Measurements from ENCODE around the gene DEDD.

DEDD gene

GRCh38 chr1:161162806-161163205 lies 30.3 kb upstream of the DEDD start:
- DNase-seq (ENCODE audit: low spot score), result no peak

GRCh38 chr1:161162052-161162451 lies 29.6 kb upstream of the DEDD start:
- DNase-seq (ENCODE audit: low spot score), result no peak

- no peak for DNase-seq (ENCODE audit: low spot score)
Observed at GRCh38 chr1:161161652-161162051, 29.2 kb upstream of the DEDD start.

DNA sequence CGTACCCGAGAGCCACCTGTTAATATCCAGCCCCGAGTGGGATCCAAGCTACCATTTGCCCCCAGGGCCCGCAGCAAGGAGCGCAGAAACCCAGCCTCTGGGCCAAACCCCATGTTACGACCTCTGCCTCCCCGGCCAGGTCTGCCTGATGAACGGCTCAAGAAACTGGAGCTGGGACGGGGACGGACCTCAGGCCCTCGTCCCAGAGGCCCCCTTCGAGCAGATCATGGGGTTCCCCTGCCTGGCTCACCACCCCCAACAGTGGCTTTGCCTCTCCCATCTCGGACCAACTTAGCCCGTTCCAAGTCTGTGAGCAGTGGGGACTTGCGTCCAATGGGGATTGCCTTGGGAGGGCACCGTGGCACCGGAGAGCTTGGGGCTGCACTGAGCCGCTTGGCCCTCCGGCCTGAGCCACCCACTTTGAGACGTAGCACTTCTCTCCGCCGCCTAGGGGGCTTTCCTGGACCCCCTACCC lies 28.2 kb upstream of the DEDD start:
- DNase-seq (ENCODE audit: low spot score), result no peak

DNA sequence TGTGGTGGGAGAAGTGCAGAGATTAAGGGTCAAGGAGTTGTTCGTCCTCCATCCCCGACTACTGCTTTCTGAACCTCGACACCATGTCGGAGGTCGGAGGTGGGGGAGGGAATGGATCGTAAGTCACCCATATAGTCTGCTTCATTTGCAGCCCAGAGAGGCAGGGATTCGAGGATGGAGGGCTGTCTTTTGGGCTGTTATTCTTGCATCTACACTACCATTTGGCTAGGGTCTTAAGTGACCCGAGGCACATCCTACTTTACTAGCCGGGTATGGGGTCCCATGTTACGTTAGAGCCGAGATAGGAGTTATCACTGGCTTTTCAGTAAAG lies 27.4 kb upstream of the DEDD start:
- no peak for DNase-seq (ENCODE audit: low spot score)

DNA sequence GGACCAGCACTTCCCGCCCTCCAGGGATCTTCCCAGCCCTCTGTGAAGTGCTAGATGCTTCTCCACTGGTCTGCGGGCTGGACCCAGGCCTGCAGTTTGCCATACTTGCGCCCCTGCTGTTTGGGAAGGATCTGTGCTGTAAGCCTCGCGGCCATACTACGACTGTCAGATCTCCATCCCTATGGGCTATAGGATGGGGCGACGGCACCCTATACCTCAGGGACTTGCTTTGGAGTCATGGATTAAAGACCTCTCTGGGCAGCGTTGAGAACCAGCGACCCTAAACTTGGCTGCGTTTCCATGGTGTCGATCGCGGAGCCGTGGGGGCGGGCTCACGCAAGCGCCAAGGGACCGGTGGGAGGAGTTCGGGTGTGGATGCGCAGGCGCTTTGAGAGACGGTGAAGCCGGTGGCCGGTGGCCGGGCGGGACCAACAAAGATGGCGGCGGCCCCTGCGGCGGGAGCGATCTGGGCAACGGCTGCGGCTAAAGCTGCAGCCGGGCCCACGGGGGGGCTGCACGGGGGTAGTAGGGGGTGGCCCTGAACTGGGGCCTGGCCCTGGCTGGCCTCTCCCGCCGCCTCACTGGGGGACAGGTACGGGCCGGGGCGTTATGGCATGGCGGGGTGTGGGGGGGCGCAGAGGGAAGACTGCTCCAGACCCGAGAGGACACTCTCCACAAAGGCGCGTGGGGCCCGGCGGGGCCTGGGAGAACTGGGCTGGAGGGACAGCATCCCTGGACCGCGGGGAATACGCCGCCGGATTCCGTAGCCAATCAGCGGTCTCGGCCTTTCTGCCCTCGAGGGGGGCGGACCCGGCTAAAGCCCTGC lies 26.8 kb upstream of the DEDD start, which contains the start of gene USP21:
Gene USP21, plus strand, starts transcription at position 414 of the 826 bp plus-strand sequence. CDS start 1,141 bp downstream, outside the sequence.
- peak; percentile 97 for DNase-seq (ENCODE audit: low spot score)

- DNase-seq (ENCODE audit: low spot score), result peak; percentile 50
Observed at GRCh38 chr1:161158316-161159010, 26.0 kb upstream of the DEDD start.

GRCh38 chr1:161157867-161158266 lies 25.4 kb upstream of the DEDD start:
- peak; percentile 53 for DNase-seq (ENCODE audit: low spot score)

DNA sequence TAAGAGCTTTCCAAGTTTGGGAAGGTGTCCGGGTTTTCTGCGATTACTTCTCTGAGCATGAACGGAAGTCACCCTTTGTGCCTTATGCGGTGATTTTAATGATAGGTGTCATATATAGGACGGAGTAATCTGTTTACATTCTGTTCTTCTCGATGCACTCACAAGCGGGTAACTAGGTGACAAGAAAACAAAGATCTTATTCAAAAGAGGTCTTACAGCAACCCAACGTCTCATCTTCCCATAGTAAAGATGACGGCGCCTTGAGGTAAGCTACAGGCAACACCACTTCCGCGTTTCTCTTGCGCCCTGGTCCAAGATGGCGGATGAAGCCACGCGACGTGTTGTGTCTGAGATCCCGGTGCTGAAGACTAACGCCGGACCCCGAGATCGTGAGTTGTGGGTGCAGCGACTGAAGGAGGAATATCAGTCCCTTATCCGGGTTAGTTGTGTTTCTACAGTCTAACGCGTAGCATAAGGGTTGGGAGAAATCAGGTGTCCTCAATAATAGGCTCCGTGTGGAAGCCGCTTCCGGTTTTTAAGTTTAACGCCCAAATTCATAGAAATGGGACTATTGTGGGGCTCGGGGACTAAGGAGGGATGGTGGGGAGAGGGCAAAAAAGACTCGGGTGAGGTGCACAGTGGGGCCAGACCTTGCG lies 21.3 kb upstream of the DEDD start, which contains the start of gene UFC1:
Gene UFC1, plus strand, starts transcription at position 297 of the 656 bp plus-strand sequence. Its CDS starts 20 bp downstream, at position 317.
- peak; percentile 99 for DNase-seq (ENCODE audit: low spot score)

DNA sequence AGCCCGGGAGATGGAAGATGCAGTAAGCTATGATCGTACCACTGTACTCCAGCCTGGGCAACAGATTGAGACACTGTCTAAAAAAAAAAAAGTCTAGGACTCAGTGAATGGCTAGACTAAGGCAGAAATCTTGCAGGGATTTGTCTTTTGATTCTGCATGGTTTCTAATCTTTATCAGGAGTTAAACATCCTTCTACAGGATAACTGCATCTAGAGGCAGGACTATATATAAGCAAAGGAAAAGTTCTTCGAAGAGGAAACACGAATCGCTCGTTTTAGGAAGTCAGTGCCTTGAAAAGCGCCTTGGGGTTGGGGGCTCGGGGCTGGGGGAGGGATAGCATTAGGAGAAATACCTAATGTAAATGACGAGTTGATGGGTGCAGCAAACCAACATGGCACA lies 20.7 kb upstream of the DEDD start:
- DNase-seq (ENCODE audit: low spot score), result peak; percentile 39

GRCh38 chr1:161145832-161146231 lies 13.4 kb upstream of the DEDD start:
- no peak for DNase-seq (ENCODE audit: low spot score)

- no peak for DNase-seq (ENCODE audit: low spot score)
Observed at GRCh38 chr1:161140755-161141400, 8.4 kb upstream of the DEDD start.

DNA sequence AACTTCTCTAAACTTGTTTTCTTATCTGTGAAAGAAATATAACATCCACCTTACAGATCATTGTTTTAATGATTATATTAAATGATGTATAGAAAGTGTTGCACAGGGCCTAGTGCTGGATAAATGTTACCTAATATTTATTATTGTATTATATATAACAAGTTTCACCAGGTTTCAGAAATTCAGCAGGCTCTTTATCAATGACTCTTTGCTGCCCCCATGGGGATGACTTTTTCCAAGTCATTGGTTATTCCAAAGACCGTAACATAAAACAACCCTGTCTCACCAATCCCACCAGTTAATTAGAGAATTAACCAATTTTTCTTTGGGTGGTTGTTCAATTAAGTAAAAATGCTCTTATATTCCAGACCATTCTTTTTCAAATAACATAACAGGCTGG lies 7.3 kb upstream of the DEDD start:
- peak; percentile 79 for DNase-seq (ENCODE audit: low spot score)

DNA sequence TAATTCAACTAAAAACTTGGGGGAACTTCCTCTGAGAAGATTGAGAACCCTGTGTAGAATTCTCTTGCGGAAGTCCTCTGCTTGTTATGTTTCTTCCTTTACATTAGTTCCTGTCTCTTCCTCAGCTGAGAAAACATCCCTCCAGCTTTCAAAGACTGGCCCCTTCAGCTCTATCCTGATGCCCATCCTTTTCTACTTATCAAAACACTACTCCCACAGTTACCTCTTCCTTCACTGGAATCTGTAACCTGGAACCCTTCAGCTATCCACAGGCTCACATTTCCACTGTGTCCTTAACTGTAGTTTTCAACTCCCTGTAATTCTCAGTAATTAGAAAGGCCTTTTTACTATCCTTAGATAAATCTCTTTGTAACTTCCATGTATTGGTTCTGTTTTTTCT lies 6.0 kb upstream of the DEDD start:
- DNase-seq (ENCODE audit: low spot score), result no peak

DNA sequence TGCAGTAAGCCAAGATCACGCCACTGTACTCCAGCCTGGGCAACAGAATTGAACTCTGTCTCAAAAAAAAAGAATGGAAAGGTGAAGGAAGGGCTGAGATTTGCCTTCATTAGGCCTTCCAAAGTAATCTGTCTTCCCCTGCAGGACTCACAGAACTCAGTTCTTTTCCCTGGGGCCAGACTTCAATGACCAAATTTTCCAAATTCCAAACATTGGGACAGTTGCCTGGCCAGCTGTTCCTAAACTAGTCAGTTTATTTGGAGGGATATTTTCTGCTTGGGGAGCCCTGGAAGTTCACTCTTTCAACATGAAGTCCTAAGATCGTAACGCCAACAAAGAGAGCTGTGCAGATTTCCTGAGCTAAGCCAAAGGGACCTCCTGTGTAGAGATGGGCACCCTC lies 5.4 kb upstream of the DEDD start:
- no peak for DNase-seq (ENCODE audit: low spot score)

DNA sequence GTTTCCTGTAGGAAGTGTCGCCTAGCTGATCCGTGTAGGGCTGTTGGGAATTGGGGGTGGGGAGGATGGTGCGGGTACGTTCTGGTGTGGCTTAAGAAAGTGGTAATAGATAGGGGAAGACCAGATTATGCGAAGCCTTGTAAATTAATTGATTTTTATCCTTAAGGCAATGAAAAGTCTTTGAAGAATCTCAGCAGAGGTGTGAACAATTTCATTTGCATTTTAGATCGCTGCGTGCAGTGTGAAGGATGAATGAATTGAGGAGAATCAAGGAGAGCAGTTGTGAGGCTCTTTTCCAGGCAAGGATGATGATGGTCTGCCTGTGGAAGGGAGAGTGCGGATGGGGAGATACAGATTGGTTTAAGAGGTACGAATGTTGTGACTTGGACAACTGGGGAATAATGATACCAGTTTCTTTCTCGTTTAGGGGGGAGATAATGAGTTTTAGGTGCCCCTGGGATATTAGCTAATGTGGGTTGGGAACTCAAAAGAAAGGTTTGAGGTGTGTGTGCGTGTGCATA lies 813 bp upstream of the DEDD start:
- DNase-seq (ENCODE audit: low spot score), result no peak

GRCh38 chr1:161131523-161132409 lies 701 bp downstream of the DEDD start:
- DNase-seq (ENCODE audit: low spot score), result peak; percentile 61

- no peak for DNase-seq (ENCODE audit: low spot score)
Observed at GRCh38 chr1:161130266-161130665, 2.2 kb downstream of the DEDD start.

GRCh38 chr1:161128591-161129420 lies 3.7 kb downstream of the DEDD start:
- no peak for DNase-seq (ENCODE audit: low spot score)

- DNase-seq (ENCODE audit: low spot score), result no peak
Observed at GRCh38 chr1:161127649-161128048, 4.8 kb downstream of the DEDD start.

Data from NAMALWA (cell line).